Measurements from ENCODE around the gene RTN4RL2.

The RTN4RL2 gene

DNA sequence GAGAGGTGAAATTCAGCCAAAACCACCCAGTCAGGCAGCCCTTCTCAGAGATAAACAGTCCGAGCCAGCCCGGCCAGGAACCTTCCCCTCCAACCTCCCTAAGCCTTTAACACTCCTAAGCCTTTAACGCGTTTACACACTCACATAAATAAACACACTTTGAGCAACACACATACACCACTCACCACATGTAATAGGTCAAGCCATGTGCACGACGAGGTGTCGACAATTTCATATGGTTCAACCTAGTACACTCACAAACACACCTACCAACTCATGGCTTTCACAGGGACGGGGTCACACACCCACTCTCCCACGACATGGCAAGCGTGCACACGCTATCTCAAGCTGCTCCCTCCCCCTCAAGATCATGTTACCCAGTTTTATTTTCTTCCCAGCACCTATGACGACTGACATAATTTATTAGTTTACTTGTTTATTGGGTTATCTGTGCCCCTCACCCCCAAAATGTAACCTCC is 39.7 kb downstream of the RTN4RL2 start:
- DNase-seq (ENCODE audit: low read depth in 2 of 2) = no peak

DNA sequence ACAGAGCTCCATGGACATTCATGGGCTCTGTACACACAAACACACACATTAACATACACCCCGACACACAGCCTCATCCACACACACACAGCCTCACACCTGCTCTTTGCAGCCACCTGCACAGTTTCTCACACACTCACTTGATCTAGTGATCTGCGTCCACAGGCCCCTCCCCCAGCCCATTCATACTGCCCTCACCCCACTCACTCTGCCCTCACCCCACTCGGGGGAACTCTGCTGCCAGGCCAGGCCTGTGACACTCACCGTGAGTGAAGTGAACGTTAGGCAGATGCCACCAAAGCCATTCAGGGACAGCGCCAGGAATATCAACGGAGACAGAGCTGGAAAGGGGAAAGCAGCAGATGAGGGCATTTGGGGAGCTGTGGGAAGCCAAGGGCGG is 40.2 kb downstream of the RTN4RL2 start:
- no peak for DNase-seq (ENCODE audit: low read depth in 2 of 2)

- no peak for DNase-seq (ENCODE audit: low read depth in 2 of 2)
Measured at GRCh38 chr11:57500926-57501325, 40.6 kb downstream of the RTN4RL2 start.

GRCh38 chr11:57501953-57502352 is 41.6 kb downstream of the RTN4RL2 start:
- DNase-seq (ENCODE audit: low read depth in 2 of 2) = no peak

GRCh38 chr11:57502376-57502775 is 42.0 kb downstream of the RTN4RL2 start:
- no peak for DNase-seq (ENCODE audit: low read depth in 2 of 2)

DNA sequence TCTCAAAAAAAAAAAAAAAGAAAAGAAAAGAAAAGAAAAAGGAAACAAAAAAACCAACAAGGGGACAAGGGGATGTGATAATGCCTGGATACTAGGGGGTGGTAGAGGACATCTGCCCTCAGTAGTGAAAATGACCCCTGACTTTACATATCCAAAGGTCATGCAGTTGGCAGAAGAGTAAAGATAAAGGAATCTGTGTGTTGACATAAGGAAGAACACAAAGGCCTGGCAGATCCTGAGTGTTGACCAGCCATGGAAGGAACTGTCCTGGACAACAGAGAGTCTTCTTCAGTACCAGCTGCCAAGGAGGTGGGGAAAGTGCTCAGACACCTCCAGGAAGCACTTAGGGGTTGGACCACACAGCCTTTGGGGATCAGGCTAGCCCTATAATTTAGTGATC is 42.5 kb downstream of the RTN4RL2 start:
- DNase-seq (ENCODE audit: low read depth in 2 of 2) = no peak

GRCh38 chr11:57504511-57504910 is 44.2 kb downstream of the RTN4RL2 start:
- no peak for DNase-seq (ENCODE audit: low read depth in 2 of 2)

GRCh38 chr11:57506522-57506921 is 46.2 kb downstream of the RTN4RL2 start:
- DNase-seq (ENCODE audit: low read depth in 2 of 2) = no peak

GRCh38 chr11:57508341-57509170 is 48.2 kb downstream of the RTN4RL2 start:
- DNase-seq (ENCODE audit: low read depth in 2 of 2) = no peak

DNA sequence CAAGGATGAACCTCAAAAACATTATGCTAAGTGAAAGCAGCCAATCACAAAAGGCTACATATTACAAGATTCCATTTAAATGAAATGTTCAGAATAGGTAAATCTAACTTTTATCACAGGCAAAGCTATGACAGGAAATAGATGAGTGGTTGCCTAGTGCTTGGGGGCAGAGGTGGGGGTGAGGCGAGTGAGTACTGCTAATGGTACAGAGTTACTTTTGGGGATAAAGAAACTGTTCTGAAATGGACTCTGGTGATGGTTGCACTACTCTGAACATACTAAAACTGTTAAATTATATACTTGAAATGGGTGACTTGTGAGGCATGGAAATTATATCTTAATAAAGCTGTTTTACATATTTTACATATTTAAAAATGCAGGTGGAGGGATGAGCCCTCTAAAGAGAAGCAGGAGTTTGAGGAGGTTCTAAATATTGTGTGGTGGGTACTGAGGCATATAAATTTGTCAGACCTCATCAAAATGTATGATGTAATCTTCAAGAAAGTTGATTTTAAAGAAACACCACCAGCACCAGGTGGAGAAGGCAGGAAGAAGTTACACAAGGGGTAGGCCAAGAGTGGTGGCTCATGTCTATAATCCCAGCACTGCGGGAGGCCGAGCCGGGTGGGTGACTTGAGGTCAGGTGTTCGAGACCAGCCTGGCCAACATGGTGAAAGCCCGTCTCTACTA is 51.6 kb downstream of the RTN4RL2 start:
- DNase-seq (ENCODE audit: low read depth in 2 of 2) = no peak

- DNase-seq (ENCODE audit: low read depth in 2 of 2) = no peak
Measured at GRCh38 chr11:57512646-57513451, 52.5 kb downstream of the RTN4RL2 start.

DNA sequence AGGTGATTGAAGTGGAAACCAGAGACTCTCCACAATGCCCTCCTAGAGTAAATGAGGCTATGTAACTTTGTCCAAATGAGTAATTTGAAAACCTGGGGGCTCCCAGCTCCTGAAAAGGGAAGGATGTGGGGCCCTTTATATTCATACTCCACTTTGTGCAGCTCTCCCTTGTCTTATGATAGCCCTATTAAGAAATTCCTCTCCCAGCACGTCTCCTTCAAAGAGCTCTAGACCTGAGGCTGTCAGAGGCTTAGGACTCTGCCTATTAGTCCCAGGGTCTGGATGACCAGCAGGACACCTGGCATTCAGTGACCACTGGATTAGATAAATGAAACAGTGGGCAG is 53.1 kb downstream of the RTN4RL2 start:
- no peak for DNase-seq (ENCODE audit: low read depth in 2 of 2)

- no peak for DNase-seq (ENCODE audit: low read depth in 2 of 2)
Measured at GRCh38 chr11:57513911-57514537, 53.7 kb downstream of the RTN4RL2 start.

GRCh38 chr11:57514538-57515331 is 54.4 kb downstream of the RTN4RL2 start:
- DNase-seq (ENCODE audit: low read depth in 2 of 2) = peak in 1 of 2 donors; percentile 21

GRCh38 chr11:57515332-57516060 is 55.2 kb downstream of the RTN4RL2 start, which contains the start of gene SLC43A1:
Gene SLC43A1, minus strand, starts transcription at chr11:57515702. Its CDS starts 1,591 bp downstream, at chr11:57514111.
- no peak for DNase-seq (ENCODE audit: low read depth in 2 of 2)

- DNase-seq (ENCODE audit: low read depth in 2 of 2) = no peak
Measured at GRCh38 chr11:57516061-57516443, 55.7 kb downstream of the RTN4RL2 start.

GRCh38 chr11:57521116-57521515 is 60.8 kb downstream of the RTN4RL2 start:
- no peak for DNase-seq (ENCODE audit: low read depth in 2 of 2)

- DNase-seq (ENCODE audit: low read depth in 2 of 2) = no peak
Measured at GRCh38 chr11:57523419-57523818, 63.1 kb downstream of the RTN4RL2 start.

Measured in stimulated activated CD4-positive, alpha-beta T cell treated with anti-CD3 and anti-CD28 coated beads, Interleukin-1b, Interleukin-23, amount 100 ng/mL, for 1 hour (primary cell).